ENCODE measurements around the gene LAMTOR5.

DNA sequence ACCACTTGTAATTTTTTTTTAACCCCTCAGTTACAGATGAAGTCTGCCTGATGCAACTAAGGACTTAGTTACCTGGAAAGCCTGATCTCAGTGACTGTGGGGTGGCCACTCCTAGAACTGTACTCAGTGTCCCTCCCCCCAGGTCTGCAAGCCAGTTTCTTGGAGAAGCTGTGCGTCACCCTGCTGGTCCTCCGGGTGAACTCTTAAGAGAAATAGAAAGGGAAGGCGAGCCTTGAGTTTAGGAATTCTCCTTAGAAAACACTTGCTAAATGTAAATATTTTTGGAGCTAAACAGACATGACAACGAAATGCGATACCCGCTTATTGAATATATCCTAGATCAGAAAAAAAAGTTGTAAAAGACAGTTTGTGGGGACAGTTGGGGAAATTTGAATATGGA lies 17.4 kb downstream of the LAMTOR5 start:
- TF ChIP-seq, protein P1, sequence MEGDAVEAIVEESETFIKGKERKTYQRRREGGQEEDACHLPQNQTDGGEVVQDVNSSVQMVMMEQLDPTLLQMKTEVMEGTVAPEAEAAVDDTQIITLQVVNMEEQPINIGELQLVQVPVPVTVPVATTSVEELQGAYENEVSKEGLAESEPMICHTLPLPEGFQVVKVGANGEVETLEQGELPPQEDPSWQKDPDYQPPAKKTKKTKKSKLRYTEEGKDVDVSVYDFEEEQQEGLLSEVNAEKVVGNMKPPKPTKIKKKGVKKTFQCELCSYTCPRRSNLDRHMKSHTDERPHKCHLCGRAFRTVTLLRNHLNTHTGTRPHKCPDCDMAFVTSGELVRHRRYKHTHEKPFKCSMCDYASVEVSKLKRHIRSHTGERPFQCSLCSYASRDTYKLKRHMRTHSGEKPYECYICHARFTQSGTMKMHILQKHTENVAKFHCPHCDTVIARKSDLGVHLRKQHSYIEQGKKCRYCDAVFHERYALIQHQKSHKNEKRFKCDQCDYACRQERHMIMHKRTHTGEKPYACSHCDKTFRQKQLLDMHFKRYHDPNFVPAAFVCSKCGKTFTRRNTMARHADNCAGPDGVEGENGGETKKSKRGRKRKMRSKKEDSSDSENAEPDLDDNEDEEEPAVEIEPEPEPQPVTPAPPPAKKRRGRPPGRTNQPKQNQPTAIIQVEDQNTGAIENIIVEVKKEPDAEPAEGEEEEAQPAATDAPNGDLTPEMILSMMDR (IDR thresholded peaks at IDR 0.05; ENCODE audit: low read depth, low read length, poor library complexity, severe bottlenecking): no peak
- no peak for TF ChIP-seq EZH2phosphoT487 (IDR thresholded peaks at IDR 0.05; ENCODE audit: borderline replicate concordance, low read length)

Data from DOHH2 (cell line).